Measurements from ENCODE around the gene SMIM35.

DNA sequence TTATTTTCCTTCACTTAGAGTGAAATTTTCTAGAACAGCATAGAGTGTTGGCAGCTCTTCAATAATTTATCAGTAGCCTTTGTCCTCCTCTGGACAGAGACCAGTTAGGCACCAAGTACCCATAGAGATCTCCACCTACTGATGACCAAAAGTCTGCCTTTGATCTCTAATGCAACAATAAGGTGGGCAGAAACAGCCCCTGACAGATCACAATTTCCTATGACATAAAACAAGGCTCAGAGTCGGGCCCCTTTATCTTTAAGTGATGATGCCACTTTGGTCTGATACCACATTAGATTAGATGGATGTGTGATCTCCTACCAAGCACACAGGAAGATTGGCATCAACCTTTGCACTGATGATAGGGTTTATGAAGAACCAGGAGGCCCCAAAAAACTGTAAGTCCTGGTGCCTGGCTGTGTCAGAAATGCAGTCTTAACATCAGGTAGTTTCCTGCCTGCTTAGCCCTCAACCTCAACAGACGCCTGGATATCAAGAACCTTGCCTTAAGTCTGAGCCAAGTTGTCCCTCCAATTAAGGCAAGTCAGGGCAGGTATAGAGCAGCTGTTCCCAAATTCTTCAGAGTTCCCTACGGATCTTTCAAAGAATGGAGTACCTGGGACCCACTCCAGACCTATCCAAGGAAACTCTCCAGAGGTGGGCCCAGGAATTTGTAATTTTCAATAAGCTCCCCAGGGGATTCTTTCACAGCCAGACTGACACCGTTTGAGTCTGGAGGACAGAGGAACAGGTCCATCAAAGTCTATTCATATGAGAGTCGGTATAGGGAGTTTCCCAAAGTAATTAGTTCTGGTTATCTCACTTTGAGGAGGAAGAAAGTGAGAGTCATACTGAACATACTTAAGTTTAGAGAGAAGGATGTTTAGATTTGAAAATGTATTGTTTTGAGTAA is 40.5 kb downstream of the SMIM35 start:
- TF ChIP-seq, protein P1, sequence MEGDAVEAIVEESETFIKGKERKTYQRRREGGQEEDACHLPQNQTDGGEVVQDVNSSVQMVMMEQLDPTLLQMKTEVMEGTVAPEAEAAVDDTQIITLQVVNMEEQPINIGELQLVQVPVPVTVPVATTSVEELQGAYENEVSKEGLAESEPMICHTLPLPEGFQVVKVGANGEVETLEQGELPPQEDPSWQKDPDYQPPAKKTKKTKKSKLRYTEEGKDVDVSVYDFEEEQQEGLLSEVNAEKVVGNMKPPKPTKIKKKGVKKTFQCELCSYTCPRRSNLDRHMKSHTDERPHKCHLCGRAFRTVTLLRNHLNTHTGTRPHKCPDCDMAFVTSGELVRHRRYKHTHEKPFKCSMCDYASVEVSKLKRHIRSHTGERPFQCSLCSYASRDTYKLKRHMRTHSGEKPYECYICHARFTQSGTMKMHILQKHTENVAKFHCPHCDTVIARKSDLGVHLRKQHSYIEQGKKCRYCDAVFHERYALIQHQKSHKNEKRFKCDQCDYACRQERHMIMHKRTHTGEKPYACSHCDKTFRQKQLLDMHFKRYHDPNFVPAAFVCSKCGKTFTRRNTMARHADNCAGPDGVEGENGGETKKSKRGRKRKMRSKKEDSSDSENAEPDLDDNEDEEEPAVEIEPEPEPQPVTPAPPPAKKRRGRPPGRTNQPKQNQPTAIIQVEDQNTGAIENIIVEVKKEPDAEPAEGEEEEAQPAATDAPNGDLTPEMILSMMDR (IDR thresholded peaks at IDR 0.05; ENCODE audit: low read length): no peak
- TF ChIP-seq EZH2 (IDR thresholded peaks at IDR 0.05; ENCODE audit: borderline replicate concordance, low read length): no peak
